ENCODE results near the gene RFX4.

DNA sequence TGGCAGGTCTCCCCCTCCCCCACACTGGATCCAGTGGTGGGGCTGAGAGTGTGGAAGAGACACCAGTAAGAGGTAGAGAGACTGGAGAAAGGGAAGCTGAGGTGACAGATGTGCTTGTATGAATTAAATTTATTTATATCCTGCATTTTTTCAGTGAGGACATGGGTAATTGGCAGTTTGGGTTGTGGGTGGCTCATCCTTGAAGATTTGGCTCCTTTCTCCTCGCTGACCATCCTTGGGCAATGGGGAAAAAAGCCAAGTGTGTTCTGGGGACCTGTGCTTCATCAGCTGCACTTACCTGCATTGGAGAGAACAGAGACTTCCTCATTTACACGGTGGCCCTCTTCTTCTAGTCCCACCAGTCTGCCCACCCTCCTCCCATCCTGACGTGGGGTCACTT lies 86.4 kb downstream of the RFX4 start:
- no peak for TF ChIP-seq FOXP2 (optimal IDR thresholded peaks at IDR 0.05; ENCODE audit: control extremely low read depth, extremely low read length, insufficient read depth)
- TF ChIP-seq EZH2 (IDR thresholded peaks at IDR 0.05): no peak
- TF ChIP-seq POLR2AphosphoS5 (IDR thresholded peaks at IDR 0.05; ENCODE audit: borderline replicate concordance, low read depth, low read length): no peak

Measured in SK-N-MC (cell line).